Left lobe of liver (tissue), 2 donors: Measurements from ENCODE around the gene SMDT1. TPM values are rescaled to one million over a fixed set of nuclear protein-coding genes. Genes with fewer than 3 reads are reported as not detected.
A peak's percentile ranks its signal among the peaks of the same experiment; 100 is the strongest.
"Not testable (repeated sequence)": the region's sequence is repeated elsewhere in the genome, so short reads cannot be mapped to it uniquely, and the experiment has no call there.

Experiments
- ATAC-seq: fragments of 200-7000 bp; cut with Tn5 transposase; one replicate; pipeline ENCODE4 v1.9.1; 2020; ENCODE audit warnings: mild to moderate bottlenecking, moderate library complexity
- DNase-seq: peaks from one replicate; pipeline ENCODE4 v3.0.0-alpha.2; 2020; ENCODE audit warnings: low spot score
- total RNA-seq: library from RNA; stranded (reverse); gene quantifications from one replicate; pipeline ENCODE4 v1.2.1, GENCODE V29; 2021
- donor health status: DM: no; HTN: no; CAD: no; lungs with moderate emphysema.
- donor health status: DM: no; HTN: yes; CAD: no.

The SMDT1 gene
- total RNA-seq, 1 donor from 2014 or later: 83.8 TPM

DNA sequence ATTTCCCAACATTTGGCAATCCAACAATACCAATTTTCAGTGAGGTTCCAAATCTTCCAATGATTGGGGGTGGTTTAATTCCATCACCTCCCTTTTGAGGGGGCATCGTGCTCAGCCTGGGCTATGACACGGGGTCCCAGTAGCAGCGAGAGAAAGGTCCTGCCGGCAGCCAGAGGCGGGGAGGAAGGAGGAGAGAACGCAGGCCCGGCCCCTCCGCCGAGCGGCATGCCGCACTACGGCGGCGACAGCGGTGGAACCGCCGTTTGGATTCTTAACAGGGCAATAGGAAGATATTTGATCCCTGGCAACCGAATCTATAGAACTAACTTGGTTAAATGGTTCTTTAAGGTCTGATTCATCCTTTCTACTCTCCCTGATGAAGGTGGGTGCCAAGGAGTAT, 29.3 kb downstream of the SMDT1 start:
- ATAC-seq: no peak
- no peak for DNase-seq

DNA sequence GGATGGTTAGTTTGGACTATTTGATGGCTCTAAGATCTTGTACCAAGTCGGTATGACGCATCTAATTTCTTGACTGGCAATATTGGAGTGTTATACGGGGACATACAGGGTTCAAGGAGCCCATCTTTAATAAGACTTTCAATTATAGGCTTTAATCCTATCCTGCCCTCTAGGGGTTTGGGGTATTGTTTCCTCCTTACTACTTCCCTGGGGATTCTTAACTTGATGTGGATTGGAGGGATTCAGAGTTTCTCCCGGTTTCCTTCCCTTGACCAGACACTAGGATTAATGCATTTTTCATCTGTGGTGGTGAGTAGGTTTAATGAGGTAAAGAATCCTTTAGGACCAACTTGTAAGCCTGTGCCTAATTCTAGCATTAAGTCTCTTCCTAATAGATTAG, 32.3 kb downstream of the SMDT1 start:
- ATAC-seq (no peak), DNase-seq (no peak)

DNA sequence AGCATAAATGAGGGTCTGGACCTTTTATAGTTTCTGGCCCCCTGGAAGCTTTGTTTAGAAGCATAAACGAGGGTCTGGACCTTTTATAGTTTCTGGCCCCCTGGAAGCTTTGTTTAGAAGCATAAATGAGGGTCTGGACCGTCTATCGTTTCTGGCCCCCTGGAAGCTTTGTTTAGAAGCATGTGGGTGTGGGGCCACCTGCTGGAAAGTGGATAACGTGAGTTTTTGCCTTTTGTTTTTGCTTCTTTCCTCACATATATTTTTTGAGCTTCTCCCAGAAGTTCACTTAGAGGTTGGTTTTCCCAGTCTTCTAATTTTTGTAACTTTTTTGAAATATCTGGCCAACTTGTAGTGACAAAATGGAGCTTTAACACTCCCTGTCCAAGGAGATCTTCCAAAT, 33.3 kb downstream of the SMDT1 start:
- not testable (repeated sequence) for ATAC-seq

DNA sequence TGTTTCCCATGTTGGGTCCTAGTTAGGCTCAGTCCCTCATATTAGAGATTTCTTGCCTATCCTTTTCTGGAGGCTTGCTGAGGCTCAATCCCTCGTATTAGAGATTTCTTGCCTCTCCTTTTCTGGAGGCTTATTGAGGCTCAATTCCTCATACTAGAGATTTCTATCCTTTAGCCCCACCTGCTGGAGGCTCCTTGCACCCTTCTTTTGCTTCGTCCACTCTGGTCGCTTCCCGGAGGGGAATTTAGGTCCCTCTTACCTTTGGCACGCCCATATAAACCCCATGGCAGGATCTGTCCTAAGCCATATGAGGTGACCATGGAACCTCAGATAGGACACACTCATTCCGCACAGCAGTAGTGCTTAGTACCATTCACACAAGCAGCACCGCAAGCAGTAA, 35.2 kb downstream of the SMDT1 start:
- DNase-seq (no peak), ATAC-seq (peak; percentile 42)

More for the DNA sequence above, 33.3 kb downstream of the SMDT1 start:
- DNase-seq: not testable (repeated sequence)

DNA sequence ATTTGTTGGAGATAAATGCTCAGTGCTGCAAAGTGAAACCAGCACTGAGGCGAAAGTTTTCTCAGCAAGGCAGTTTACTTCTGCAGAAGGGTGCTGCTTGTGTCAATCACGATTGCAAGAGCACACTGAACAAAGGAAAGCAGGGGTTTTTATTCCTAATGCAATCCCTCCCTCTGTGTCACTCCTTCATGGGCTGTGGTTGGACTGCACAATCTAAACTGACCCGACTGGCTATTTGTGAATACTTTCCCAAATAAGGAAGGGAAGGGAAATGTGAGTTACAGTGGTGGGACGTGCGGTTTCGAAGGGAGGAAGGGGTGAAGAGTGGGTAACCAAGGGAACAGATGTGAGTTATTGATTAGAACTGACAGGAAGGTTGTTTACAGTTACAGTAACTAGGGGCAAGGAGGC, 35.9 kb downstream of the SMDT1 start:
- DNase-seq, ATAC-seq: not testable (repeated sequence)

DNA sequence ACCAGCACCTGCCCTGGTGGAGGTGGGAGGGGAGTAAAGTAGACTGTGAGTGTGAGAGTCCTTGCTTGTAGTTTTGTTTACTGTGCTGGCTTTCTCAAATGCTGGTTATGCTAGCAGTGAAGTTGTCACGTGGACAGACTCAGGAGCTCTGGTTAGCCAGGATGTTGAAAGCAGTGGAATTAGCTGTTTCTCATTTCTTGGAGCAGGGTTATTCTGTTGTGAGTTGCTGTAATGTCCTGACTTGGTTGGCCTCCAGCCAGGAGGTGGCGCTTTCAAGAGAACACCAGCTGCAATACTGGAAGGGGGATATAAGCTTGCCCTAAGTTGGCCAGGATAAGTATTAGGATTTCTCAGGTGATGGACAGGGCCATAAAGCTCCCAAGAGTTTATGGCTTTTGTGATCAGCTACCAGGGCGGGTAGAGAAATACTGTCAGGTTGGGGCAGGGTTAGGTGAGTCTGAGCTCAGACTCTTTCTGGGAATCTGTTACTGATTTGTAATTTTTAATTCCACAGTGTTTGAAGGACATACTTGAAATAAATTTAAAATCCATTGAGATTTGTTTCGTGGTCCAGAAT, 37.4 kb downstream of the SMDT1 start:
- ATAC-seq (peak; percentile 39), DNase-seq (no peak)

DNA sequence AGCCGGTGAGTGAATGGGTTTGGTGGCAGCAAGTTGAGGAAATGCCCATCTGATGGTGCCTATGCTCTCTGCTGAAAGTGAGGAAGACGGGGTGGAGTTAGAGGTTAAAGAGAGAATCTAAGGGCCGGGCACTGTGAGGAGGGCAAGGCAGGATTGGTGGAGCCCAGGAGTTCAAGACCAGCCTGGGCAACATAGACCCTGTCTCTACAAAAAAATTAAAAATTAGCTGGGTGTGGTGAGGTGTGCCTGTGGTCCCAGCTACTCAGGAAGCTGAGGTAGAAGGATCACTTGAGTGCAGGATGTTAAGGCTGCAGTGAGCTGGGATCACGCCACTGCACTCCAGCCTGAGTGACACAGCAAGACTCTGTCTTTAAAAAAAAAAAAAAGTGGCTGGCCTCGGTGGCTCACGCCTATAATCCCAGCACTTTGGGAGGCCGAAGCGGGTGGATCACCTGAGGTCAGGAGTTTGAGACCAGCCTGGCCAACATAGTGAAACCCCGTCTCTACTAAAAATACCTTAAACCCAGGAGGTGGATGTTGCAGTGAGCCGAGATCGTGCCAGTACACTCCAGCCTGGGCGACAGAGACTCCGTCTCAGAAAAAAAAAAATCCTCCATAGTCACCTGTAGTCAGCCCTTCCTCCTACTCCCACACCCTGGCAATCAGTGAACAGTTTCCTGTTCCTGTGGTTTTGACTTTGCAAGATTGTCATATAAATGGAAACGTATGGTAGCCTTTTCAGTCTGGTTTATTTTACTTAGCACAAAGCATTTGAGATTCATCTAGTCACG, 40.9 kb downstream of the SMDT1 start:
- not testable (repeated sequence) for DNase-seq
- ATAC-seq: peak; percentile 9

DNA sequence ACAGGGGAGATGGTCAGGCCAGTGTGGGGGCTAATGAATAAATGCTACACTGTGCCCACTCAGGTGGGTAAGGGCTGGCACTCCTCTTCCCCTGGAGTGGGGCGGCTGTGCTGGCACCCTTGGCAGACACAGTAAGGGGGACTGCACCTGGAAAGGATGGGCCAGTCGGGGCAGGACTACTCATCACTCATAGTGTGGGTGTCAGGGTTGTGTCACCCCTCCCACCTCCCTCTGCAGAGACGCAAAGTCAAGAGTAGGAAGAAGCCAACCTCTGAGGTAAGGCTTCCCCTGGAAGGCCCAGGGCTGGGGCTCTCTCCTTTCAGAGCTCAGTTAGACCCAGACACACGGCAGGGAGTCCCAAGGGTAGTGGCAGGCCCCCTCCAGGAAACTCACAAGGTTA, 44.0 kb downstream of the SMDT1 start:
- not testable (repeated sequence) for ATAC-seq, DNase-seq

DNA sequence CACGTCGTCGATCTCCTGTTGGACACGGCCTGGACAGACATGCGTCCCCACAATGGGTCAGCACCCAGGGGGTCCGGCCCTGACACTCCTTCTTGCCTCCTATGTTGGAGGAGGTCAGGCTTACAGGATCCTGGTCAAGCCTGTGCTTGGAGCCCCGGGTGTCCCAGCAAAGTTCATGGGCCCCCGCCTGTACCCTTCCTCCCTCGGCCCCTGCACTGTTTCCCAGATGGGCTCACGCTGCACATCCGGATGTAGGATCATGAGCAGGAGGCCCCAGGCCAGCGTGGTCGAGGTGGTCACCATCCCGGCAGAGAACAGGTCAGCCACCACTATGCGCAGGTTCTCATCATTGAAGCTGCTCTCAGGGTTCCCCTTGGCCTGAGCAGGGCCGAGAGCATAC, 48.1 kb downstream of the SMDT1 start:
- ATAC-seq (no peak), DNase-seq (no peak)

DNA sequence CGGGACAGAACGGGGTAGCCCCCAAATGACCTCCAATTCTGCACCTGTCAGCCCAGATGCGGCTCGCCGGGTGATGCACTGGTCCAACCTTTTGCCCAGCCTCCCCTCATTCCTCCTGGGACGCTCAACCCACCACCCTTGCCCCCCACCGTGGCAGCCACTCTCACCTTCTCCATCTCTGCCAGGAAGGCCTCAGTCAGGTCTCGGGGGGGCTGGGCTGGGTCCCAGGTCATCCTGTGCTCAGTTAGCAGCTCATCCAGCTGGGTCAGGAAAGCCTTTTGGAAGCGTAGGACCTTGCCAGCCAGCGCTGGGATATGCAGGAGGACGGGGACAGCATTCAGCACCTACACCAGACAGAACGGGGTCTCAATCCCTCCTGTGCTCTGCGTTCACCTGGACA, 48.5 kb downstream of the SMDT1 start:
- DNase-seq: not testable (repeated sequence)

DNA sequence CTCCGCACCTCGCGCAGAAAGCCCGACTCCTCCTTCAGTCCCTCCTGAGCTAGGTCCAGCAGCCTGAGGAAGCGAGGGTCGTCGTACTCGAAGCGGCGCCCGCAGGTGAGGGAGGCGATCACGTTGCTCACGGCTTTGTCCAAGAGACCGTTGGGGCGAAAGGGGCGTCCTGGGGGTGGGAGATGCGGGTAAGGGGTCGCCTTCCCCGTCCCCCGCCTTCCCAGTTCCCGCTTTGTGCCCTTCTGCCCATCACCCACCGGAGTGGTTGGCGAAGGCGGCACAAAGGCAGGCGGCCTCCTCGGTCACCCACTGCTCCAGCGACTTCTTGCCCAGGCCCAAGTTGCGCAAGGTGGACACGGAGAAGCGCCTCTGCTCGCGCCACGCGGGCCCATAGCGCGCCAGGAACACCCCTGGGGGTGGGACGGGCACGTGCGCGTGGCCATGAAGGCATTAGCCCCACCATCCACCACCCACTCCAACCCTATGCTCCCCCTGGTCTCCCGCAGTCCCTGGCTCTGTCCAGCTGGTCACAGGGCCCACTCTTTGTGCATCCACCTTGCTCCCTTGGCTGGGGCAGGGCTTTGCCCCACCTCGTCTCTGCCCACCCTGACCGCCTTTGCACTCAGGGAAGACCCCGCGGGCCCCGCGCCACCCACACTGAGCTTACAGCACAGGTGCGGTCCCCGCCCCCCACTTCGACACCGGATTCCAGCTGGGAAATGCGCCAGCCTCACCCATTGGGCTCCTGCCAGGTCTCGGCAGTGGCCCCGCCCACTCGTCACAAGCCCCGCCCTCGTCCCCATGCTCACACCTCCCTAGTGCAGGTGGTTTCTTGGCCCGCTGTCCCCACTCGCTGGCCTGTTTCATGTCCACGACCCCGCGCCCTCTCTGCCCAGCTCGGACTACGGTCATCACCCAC, 49.5 kb downstream of the SMDT1 start:
- ATAC-seq (peak; percentile 49), DNase-seq (peak; percentile 91)

More for the DNA sequence above, 48.5 kb downstream of the SMDT1 start:
- ATAC-seq: not testable (repeated sequence)

DNA sequence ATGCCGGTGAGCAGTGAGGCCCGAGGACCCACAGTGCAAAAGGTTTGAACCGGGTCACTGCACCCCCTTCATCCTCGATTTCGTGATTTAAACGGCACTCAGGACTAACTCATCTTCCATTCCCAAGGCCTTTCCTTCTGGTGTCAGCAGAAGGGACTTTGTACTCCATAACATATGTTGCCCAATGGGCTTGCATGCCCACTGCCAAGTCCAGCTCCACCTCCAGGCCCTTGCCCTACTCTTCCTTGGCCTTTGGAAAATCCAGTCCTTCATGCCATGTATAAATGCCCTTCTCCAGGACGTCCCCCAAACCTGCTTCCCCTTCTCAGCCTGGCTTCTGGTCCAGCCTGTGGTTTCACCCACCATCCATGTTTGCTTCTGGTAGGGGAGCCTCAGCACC, 50.7 kb downstream of the SMDT1 start:
- DNase-seq: not testable (repeated sequence)
- peak; percentile 38 for ATAC-seq

DNA sequence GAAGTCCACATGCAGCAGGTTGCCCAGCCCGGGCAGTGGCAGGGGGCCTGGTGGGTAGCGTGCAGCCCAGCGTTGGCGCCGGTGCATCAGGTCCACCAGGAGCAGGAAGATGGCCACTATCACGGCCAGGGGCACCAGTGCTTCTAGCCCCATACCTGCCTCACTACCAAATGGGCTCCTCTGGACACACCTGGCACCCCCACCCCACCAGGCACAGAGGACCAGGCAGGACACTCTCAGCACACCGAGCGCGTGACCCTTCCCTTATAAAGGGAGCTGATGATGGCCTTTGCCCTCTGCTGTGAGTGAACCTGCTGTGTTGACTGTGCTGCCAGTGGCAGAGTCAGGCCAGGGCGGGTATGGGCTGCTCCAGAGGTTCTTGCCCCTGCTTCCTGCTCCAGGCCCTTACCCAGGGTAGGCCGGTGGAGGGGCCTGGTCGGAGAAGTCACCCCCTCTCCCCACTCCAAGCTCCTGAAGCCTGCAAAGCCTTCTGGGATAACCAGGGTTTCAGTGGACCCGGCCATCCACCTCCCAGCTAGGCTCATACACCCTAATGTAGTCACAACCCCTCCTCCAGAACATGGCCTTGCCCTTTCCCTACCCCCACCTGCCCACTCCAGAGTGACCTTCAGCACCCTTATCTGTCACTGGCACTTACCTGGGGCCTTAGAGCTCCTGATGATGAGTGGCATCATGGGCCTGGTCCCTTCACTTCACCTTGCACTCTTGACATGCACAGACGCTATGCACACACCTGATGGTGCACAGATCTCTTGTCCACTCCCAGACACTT, 51.3 kb downstream of the SMDT1 start, which contains the start of gene CYP2D6:
TSS of gene CYP2D6 (minus strand) at position 172 of the 793 bp plus-strand sequence. CDS start at position 153, 19 bp downstream.
- DNase-seq (peak; percentile 99), ATAC-seq (peak; percentile 69)

DNA sequence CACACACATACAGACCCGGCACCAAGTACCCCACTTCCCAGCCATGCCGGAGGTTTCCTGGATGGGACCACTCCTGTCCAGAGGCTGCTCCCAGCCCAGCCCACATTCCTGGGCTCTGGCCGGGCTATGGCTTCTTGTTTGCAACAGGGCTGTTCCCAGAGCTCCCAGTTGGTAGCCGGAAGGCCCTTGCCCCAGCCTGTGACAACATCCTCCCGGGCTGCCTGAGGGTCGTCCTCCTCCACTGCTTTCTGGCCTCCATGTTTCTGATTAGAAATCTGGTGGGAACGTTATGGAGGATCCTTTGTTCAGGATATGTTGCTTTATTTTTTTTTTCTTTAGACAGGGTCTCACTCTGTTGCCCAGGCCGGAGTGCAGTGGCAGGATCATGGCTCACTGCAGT, 52.1 kb downstream of the SMDT1 start:
- DNase-seq: peak; percentile 75
- ATAC-seq: peak; percentile 12

DNA sequence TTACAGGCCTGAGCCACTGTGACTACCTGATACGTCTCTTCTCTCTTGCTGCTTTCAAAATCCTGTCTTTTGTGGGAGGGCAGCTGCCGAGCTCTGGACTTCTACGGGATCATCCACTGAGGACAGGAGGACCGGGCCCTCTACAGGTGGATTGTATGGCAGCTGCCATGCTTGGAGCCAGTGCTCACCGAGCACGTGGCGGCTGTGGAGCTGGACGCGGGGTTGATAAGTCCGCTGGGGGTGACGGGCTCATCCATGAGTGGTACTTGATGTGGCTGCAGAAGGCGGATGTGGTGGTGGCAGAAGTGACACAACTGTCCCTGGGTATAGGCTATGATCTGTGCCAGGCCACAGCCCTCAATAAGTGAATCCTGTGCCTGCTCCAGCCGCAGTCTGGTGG, 53.0 kb downstream of the SMDT1 start:
- ATAC-seq (no peak), DNase-seq (peak; percentile 59)

Other genes starting within 250 kb of the SMDT1 start
- gene SREBF2, start 246.6 kb upstream of the SMDT1 start, total RNA-seq: 30.4 TPM
- gene SHISA8, start 164.6 kb upstream of the SMDT1 start, total RNA-seq: not detected
- gene TNFRSF13C, start 152.9 kb upstream of the SMDT1 start, total RNA-seq: 0.10 TPM
- not detected for gene CENPM, start 132.5 kb upstream of the SMDT1 start, total RNA-seq
- not detected for gene SEPTIN3, start 110.3 kb upstream of the SMDT1 start, total RNA-seq
- 0.53 TPM for gene WBP2NL, start 80.9 kb upstream of the SMDT1 start, total RNA-seq
- gene NAGA, start 8.9 kb upstream of the SMDT1 start, total RNA-seq: 19.7 TPM
- gene PHETA2, start 5.5 kb upstream of the SMDT1 start, total RNA-seq: 1.2 TPM
- gene NDUFA6, start 11.1 kb downstream of the SMDT1 start, total RNA-seq: 51.0 TPM
- gene CYP2D6, start 51.1 kb downstream of the SMDT1 start, total RNA-seq: 358 TPM
- gene TCF20, start 191.0 kb downstream of the SMDT1 start, total RNA-seq: 19.0 TPM